PFSK-1 (cell line): ENCODE data around the gene SYNDIG1.

Source experiments
- SIN3A ChIP-seq: IDR thresholded peaks from 2 replicates; pipeline ENCODE4 v1.6.1; 2012; ENCODE audit warnings: mild to moderate bottlenecking, low read length, moderate library complexity, borderline replicate concordance; ENCODE audit not compliant: insufficient read depth
- TAF1 ChIP-seq: IDR thresholded peaks from 2 replicates; pipeline ENCODE4 v1.6.1; 2012; ENCODE audit warnings: low read length, control low read depth, borderline replicate concordance; ENCODE audit not compliant: insufficient read depth

GRCh38 chr20:24560571-24561491 is 91.4 kb downstream of the SYNDIG1 start:
- TF ChIP-seq TAF1 = no peak
- no peak for TF ChIP-seq SIN3A
